Hepatocyte (in vitro differentiated cells): ENCODE data around the gene OGFOD2. TPM values are rescaled to one million over a fixed set of nuclear protein-coding genes. Genes with fewer than 3 reads are reported as not detected.

Source experiments
- DNase-seq: peaks from one replicate; pipeline ENCODE4 v3.0.0-alpha.2; 2016; ENCODE audit warnings: low spot score
- H2AFZ ChIP-seq: fragments of 200-600 bp; sonication (generic); 2 replicates; pipeline ENCODE4 v1.6.0; 2016; ENCODE audit warnings: antibody characterized with exemption, mild to moderate bottlenecking
- H3K27ac ChIP-seq: fragments of 200-600 bp; sonication (generic); 2 replicates; pipeline ENCODE4 v1.5.1; 2016; ENCODE audit warnings: mild to moderate bottlenecking
- H3K27me3 ChIP-seq: fragments of 200-600 bp; sonication (generic); 2 replicates; pipeline ENCODE4 v1.6.1; 2016
- H3K36me3 ChIP-seq: fragments of 200-600 bp; sonication (generic); replicated peaks from 2 replicates; pipeline ENCODE4 v1.5.1; 2016; ENCODE audit warnings: low read depth; ENCODE audit not compliant: insufficient read depth
- H3K4me1 ChIP-seq: fragments of 200-600 bp; sonication (generic); 2 replicates; pipeline ENCODE4 v1.5.1; 2016; ENCODE audit warnings: mild to moderate bottlenecking, moderate library complexity; ENCODE audit not compliant: insufficient read depth
- H3K4me2 ChIP-seq: fragments of 200-600 bp; sonication (generic); 2 replicates; pipeline ENCODE4 v1.6.0; 2016
- H3K4me3 ChIP-seq: fragments of 200-600 bp; sonication (generic); 2 replicates; pipeline ENCODE4 v1.5.1; 2016; ENCODE audit warnings: mild to moderate bottlenecking
- H3K79me2 ChIP-seq: fragments of 200-600 bp; sonication (generic); 2 replicates; pipeline ENCODE4 v1.6.0; 2017; ENCODE audit warnings: mild to moderate bottlenecking
- H3K9me2 ChIP-seq: fragments of 200-600 bp; sonication (generic); replicated peaks from 2 replicates; pipeline ENCODE4 v1.6.0; 2017; ENCODE audit warnings: mild to moderate bottlenecking; ENCODE audit not compliant: insufficient read depth
- H3K9me3 ChIP-seq: fragments of 200-600 bp; sonication (generic); 2 replicates; pipeline ENCODE4 v1.5.1; 2016; ENCODE audit warnings: low read depth, mild to moderate bottlenecking
- H4K20me1 ChIP-seq: fragments of 200-600 bp; sonication (generic); 2 replicates; pipeline ENCODE4 v1.6.0; 2016; ENCODE audit warnings: mild to moderate bottlenecking; ENCODE audit not compliant: insufficient read depth, poor library complexity, severe bottlenecking
- CTCF ChIP-seq: fragments of 200-600 bp; sonication (generic); IDR thresholded peaks from 2 replicates; pipeline ENCODE4 v1.5.1; 2016; ENCODE audit warnings: antibody characterized with exemption, mild to moderate bottlenecking; ENCODE audit not compliant: poor library complexity
- EZH2 ChIP-seq: fragments of 200-600 bp; sonication (generic); IDR thresholded peaks from 2 replicates; pipeline ENCODE4 v1.6.1; 2016; ENCODE audit warnings: antibody characterized with exemption, mild to moderate bottlenecking, borderline replicate concordance
- EZH2phosphoT487 ChIP-seq: fragments of 200-600 bp; sonication (generic); IDR thresholded peaks from one replicate; pipeline ENCODE4 v1.6.1; 2018; ENCODE audit warnings: antibody characterized with exemption, mild to moderate bottlenecking, low read depth, moderate library complexity; ENCODE audit not compliant: unreplicated experiment, severe bottlenecking
- WGBS: methylation state at CpG from one replicate; pipeline ENCODE4 v1.1.6; 2016; ENCODE audit warnings: low lambda C conversion rate; ENCODE audit errors: missing lambda C conversion rate; 5-methylcytosine and 5-hydroxymethylcytosine counted together
- polyA plus RNA-seq: library from polyadenylated mRNA; unstranded; fragments of >200 nt; fragmentation: Nextera tagmentation; extraction: Ambion mirVana; gene quantifications from 2 replicates; pipeline ENCODE4 v1.2.1, GENCODE V29; 2016
- total RNA-seq: library from RNA; depleted of rRNA; stranded (reverse); fragments of >200 nt; gene quantifications from 2 replicates; pipeline ENCODE4 v1.2.3, GENCODE V29; 2014

The OGFOD2 gene
- total and polyA plus RNA-seq, 2 experiments from 2014 or later = 11.4 to 26.5 TPM

DNA sequence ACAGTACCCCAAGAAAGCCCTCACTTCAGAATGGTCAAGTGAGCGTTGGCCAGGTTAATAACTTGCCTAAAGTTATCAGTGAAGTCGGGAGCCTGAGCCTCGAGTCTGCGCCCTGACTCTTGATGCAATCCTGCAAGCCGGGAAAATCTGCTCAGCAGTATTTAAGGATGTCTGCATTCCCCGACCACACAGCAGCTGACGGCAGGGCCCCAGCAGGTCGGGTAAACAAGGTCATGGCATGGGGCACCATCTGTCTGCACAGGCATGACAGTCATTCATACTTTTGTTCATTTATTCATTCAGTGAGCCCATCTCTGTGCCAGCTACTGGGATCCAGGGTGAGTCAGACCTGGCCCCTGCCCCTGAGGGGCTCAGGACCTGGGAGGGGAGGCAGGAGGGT lies 19.9 kb upstream of the OGFOD2 start:
- Histone ChIP-seq H3K4me1 (no peaks in the 10 kb centered on the region), H3K36me3 (no peaks in the 10 kb centered on the region), H3K4me2 (no peak overlapping the region), H4K20me1 (no peaks in the 10 kb centered on the region), H3K9me3 (no peaks in the 10 kb centered on the region), H3K27me3 (no peaks in the 10 kb centered on the region), H3K9me2 (no peaks in the 10 kb centered on the region), H2AFZ (no peak overlapping the region), H3K4me3 (no peak overlapping the region), H3K27ac (no peak overlapping the region), H3K79me2 (no peaks in the 10 kb centered on the region)
- DNase-seq = no peak
- TF ChIP-seq CTCF (no peak), EZH2phosphoT487 (no peak), EZH2 (no peak)
- 86% methylated on average over 8 of the region's 8 CpGs for WGBS

- no peak overlapping the region for H3K27ac ChIP-seq
- H2AFZ ChIP-seq = no peak overlapping the region
- WGBS = 88% methylated on average over 2 of the region's 2 CpGs
- TF ChIP-seq EZH2phosphoT487 (no peak), EZH2 (no peak), CTCF (no peak)
- no peaks in the 10 kb centered on the region for H3K4me1 ChIP-seq
- no peaks in the 10 kb centered on the region for H3K9me3 ChIP-seq
- DNase-seq = no peak
- H3K36me3 ChIP-seq = no peaks in the 10 kb centered on the region
- no peak overlapping the region for H3K4me2 ChIP-seq
- no peaks in the 10 kb centered on the region for H3K27me3 ChIP-seq
- no peak overlapping the region for H3K4me3 ChIP-seq
- no peaks in the 10 kb centered on the region for H3K9me2 ChIP-seq
- no peaks in the 10 kb centered on the region for H4K20me1 ChIP-seq
- no peaks in the 10 kb centered on the region for H3K79me2 ChIP-seq
Observed at GRCh38 chr12:122956035-122956434, 19.0 kb upstream of the OGFOD2 start.

DNA sequence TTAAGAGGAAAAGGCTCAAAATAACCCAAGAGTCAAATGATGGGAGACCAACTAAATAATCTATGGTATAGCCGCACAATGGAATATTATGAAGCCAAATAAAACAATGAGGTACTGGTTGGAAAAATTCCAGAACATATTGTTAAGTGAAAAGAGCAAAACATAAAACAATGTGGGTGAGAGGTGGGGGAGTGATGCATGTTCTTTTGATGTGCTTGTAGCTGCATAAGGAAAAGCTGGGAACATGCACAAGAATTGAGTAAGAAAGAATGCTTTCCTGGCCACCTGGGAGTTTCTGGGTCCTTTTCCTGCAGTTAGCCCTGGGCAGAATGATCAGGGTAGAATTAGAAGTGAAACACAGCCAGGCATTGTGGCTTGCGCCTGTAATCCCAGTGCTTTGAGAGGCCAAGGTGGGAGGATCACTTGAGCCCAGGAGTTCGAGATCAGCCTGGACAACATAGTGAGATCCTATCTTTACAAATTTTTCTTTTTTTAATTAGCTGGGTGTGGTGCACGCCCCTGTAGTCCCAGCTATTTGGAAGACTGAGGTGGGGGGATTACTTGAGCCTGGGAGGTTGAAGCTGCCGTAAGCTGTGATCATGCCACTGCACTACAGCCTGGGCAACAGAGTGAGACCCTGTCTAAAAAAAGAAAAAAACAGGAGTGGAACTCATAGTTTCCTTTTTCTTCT lies 16.7 kb upstream of the OGFOD2 start:
- Histone ChIP-seq H3K27ac (no peak overlapping the region), H3K36me3 (no peaks in the 10 kb centered on the region), H3K9me2 (no peaks in the 10 kb centered on the region), H3K4me3 (no peak overlapping the region), H3K27me3 (no peaks in the 10 kb centered on the region), H3K4me1 (no peaks in the 10 kb centered on the region), H2AFZ (no peak overlapping the region), H3K79me2 (no peaks in the 10 kb centered on the region), H4K20me1 (no peaks in the 10 kb centered on the region), H3K9me3 (no peaks in the 10 kb centered on the region), H3K4me2 (no peak overlapping the region)
- WGBS = 98% methylated on average over 5 of the region's 5 CpGs
- no peak for DNase-seq
- TF ChIP-seq CTCF (no peak), EZH2 (no peak), EZH2phosphoT487 (no peak)
